Upper lobe of left lung (tissue), 6 donors: ENCODE data around the gene PRKG1. TPM values are rescaled to one million over a fixed set of nuclear protein-coding genes. Genes with fewer than 3 reads are reported as not detected.

Experiments used
- ATAC-seq, 2 donors: fragments of 200-7000 bp; cut with Tn5 transposase; one replicate each; pipeline ENCODE4 v1.9.1; 2022; ENCODE audit warnings: mild to moderate bottlenecking in 2 of 2, moderate library complexity in 2 of 2; ENCODE audit not compliant: low FRiP score in 2 of 2
- DNase-seq, 2 donors: peaks; one replicate each; pipeline ENCODE4 v3.0.0-alpha.2; 2019 to 2020
- H3K27ac ChIP-seq, 4 donors: fragments of 200-600 bp; sonication (generic); one replicate each; pipeline ENCODE4 v1.5.1; 2016 to 2019
- H3K27me3 ChIP-seq, 4 donors: fragments of 200-600 bp; sonication (generic); one replicate each; pipeline ENCODE4 v1.5.1; 2017 to 2019
- H3K36me3 ChIP-seq, 4 donors: fragments of 200-600 bp; sonication (generic); one replicate each; pipeline ENCODE4 v1.5.1; 2016 to 2019
- H3K4me1 ChIP-seq, 4 donors: fragments of 200-600 bp; sonication (generic); one replicate each; pipeline ENCODE4 v1.5.1; 2018 to 2019
- H3K4me3 ChIP-seq, 4 donors: fragments of 200-600 bp; sonication (generic); one replicate each; pipeline ENCODE4 v1.5.1; 2017 to 2019; ENCODE audit warnings: mild to moderate bottlenecking in 2 of 4, moderate library complexity in 1 of 4
- H3K9me3 ChIP-seq, 4 donors: fragments of 200-600 bp; sonication (generic); one replicate each; pipeline ENCODE4 v1.5.1; 2018 to 2019
- EP300 ChIP-seq, 4 donors: sonication (generic); formaldehyde crosslinking; IDR thresholded peaks; one replicate each; pipeline ENCODE4 v1.5.1; 2017; ENCODE audit warnings: antibody characterized with exemption in 4 of 4, control low read depth in 2 of 4
- POLR2A ChIP-seq, 4 donors: fragments of 450-650 bp; IDR thresholded peaks; one replicate each; pipeline ENCODE4 v1.5.1; 2016 to 2017; ENCODE audit warnings: antibody characterized with exemption in 4 of 4, mild to moderate bottlenecking in 2 of 4
- POLR2AphosphoS5 ChIP-seq, 2 donors: sonication (generic); formaldehyde crosslinking; IDR thresholded peaks; one replicate each; pipeline ENCODE4 v1.5.1; 2017; ENCODE audit warnings: antibody characterized with exemption in 2 of 2
- WGBS, 2 donors: methylation state at CpG; one replicate each; pipeline ENCODE4 v1.1.5; 2017 to 2018; 5-methylcytosine and 5-hydroxymethylcytosine counted together
- total RNA-seq, 6 donors: library from RNA; depleted of rRNA in 4 of 6; stranded (reverse); fragments of >200 nt in 4 of 6; gene quantifications; one replicate each; pipeline versions ENCODE4 v1.1.0 to v1.2.1, GENCODE V29; 2016 to 2021
- TF ChIP-seq, protein P1 (sequence below), 6 experiments: fragments of 450-650 bp in 4 of 6; fragments of 200-600 bp in 2 of 6; sonication (generic) in 2 of 6; IDR thresholded peaks; one replicate each; pipeline ENCODE4 v1.5.1; 2016 to 2019; ENCODE audit warnings: antibody characterized with exemption in 6 of 6
- donor health status: DM: no; HTN: no; CAD: no; lungs with moderate emphysema.
- donor health status: DM: no; HTN: yes; CAD: no; lungs with severe emphysema.

PRKG1 gene
- total RNA-seq, 6 donors from 2014 or later: 12.9 to 43.0 (median 25.0) TPM

DNA sequence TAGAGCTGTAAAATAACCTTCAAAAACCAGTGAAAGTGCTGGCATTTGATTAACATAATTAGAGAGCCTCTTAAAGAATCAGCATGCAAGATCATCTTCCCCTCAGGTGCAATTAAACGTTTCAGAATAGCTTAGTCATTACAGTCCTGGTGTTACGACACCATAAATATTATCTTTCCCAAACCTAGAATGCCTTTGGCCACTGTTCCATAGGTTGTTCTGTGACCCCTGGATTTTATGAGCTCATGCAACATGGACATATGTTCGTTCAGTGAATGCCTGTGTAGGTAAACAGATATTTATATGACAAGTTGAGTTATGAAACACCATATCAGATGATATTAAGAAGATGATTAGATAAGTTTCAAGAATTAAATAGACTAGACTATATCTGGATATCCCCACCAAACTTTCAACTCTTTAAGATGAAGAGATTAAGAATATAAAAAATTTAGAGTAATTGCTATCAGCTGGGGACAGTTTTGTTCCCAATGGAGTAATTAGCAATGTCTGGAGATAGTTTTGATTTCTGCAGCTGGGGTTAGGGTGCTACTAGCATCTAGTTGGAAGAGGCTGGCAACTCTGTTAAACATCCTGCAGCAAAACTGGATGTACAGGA, 976.3 kb downstream of the PRKG1 start:
- Histone ChIP-seq H3K27me3 (no peaks in the 10 kb centered on the region), H3K27ac (no peak overlapping the region), H3K4me1 (no peaks in the 10 kb centered on the region), H3K36me3 (no peaks in the 10 kb centered on the region), H3K4me3 (no peak overlapping the region), H3K9me3 (no peaks in the 10 kb centered on the region)
- DNase-seq: no peak
- TF ChIP-seq POLR2A (IDR thresholded peaks at IDR 0.05) (no peak), EP300 (IDR thresholded peaks at IDR 0.05) (no peak), POLR2AphosphoS5 (IDR thresholded peaks at IDR 0.05) (no peak)
- TF ChIP-seq, protein P1, sequence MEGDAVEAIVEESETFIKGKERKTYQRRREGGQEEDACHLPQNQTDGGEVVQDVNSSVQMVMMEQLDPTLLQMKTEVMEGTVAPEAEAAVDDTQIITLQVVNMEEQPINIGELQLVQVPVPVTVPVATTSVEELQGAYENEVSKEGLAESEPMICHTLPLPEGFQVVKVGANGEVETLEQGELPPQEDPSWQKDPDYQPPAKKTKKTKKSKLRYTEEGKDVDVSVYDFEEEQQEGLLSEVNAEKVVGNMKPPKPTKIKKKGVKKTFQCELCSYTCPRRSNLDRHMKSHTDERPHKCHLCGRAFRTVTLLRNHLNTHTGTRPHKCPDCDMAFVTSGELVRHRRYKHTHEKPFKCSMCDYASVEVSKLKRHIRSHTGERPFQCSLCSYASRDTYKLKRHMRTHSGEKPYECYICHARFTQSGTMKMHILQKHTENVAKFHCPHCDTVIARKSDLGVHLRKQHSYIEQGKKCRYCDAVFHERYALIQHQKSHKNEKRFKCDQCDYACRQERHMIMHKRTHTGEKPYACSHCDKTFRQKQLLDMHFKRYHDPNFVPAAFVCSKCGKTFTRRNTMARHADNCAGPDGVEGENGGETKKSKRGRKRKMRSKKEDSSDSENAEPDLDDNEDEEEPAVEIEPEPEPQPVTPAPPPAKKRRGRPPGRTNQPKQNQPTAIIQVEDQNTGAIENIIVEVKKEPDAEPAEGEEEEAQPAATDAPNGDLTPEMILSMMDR (IDR thresholded peaks at IDR 0.05): no peak
- no peak for ATAC-seq
- WGBS, 2 donors: 69 to 80% methylated on average over 3 of the region's 3 CpGs

DNA sequence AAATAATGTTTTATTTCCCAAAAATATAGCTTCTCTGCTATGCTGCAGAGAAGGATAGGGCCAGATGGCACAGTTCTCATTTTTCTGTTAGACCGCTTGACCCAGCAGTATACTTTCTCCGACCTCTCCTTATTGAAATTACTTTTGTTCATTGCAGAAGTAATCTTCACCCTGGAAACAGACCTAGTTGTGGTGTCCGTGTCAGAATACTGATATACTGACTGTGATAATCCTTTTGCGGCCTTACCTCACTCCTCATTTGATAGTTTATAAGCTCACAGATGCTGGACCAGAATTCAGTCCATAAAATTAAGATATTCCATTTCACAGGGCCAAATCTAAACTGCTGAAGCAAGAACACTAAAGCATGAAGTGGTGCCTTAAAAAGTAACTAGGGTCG, 979.2 kb downstream of the PRKG1 start:
- Histone ChIP-seq H3K27ac (no peak overlapping the region), H3K36me3 (no peaks in the 10 kb centered on the region), H3K9me3 (no peaks in the 10 kb centered on the region), H3K4me3 (no peak overlapping the region), H3K4me1 (no peaks in the 10 kb centered on the region), H3K27me3 (no peaks in the 10 kb centered on the region)
- TF ChIP-seq POLR2A (IDR thresholded peaks at IDR 0.05) (no peak), POLR2AphosphoS5 (IDR thresholded peaks at IDR 0.05) (no peak), EP300 (IDR thresholded peaks at IDR 0.05) (no peak)
- TF ChIP-seq, protein P1 (IDR thresholded peaks at IDR 0.05): no peak
- ATAC-seq: no peak
- no peak for DNase-seq
- WGBS, 2 donors: 88 to 92% methylated on average over 5 of the region's 5 CpGs

DNA sequence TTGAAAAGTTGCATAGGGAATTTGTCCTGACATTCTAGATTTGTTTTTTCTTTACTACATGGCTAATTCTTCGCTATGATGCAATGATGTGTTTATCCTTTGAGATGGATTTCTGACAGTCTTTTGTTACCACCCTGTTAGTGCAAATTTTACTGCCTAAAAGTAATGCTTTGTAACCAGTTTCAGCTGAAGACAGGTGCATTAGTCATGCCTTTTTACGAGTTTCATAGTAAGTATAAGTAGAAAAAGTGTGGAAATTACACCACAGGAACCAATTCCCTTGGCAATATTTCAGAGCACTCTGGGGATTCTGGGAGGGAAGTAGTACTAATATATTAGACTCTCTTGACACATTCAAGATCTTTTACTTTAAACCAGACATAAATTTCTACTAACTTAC, 982.0 kb downstream of the PRKG1 start:
- Histone ChIP-seq H3K4me1 (no peaks in the 10 kb centered on the region), H3K36me3 (no peaks in the 10 kb centered on the region), H3K27ac (no peak overlapping the region), H3K9me3 (no peaks in the 10 kb centered on the region), H3K27me3 (no peaks in the 10 kb centered on the region), H3K4me3 (no peak overlapping the region)
- ATAC-seq (no peak), DNase-seq (no peak)
- 71 to 82% methylated on average over 2 of the region's 2 CpGs for WGBS, 2 donors
- TF ChIP-seq, protein P1 (IDR thresholded peaks at IDR 0.05): no peak
- TF ChIP-seq POLR2AphosphoS5 (IDR thresholded peaks at IDR 0.05) (no peak), EP300 (IDR thresholded peaks at IDR 0.05) (no peak), POLR2A (IDR thresholded peaks at IDR 0.05) (no peak)

DNA sequence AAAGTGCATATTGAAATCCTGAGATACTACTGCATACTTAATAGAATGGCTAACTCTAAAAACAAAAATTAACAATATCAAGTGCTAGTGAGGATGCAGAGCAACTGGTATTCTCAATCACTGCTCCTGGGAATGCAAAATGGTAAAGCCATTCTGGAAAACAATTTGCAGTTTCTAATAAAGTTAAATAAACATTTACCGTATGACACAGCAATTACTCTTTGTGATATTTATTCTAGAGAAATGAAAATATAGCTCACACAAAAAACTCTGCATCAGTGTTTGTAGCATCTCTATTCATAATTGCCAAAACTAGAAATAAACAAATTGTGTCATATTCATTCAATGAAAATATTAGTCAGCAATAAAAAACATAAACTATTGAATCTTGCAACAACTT, 984.8 kb downstream of the PRKG1 start:
- no peak overlapping the region for H3K27ac ChIP-seq
- H3K4me3 ChIP-seq: no peak overlapping the region
- H3K9me3 ChIP-seq: no peaks in the 10 kb centered on the region
- H3K36me3 ChIP-seq: no peaks in the 10 kb centered on the region
- WGBS, 2 donors: 69 to 72% methylated on average over 1 of the region's 1 CpG
- no peaks in the 10 kb centered on the region for H3K27me3 ChIP-seq
- TF ChIP-seq, protein P1 (IDR thresholded peaks at IDR 0.05): no peak
- TF ChIP-seq EP300 (IDR thresholded peaks at IDR 0.05) (no peak), POLR2AphosphoS5 (IDR thresholded peaks at IDR 0.05) (no peak), POLR2A (IDR thresholded peaks at IDR 0.05) (no peak)
- no peaks in the 10 kb centered on the region for H3K4me1 ChIP-seq
- ATAC-seq (no peak), DNase-seq (no peak)

DNA sequence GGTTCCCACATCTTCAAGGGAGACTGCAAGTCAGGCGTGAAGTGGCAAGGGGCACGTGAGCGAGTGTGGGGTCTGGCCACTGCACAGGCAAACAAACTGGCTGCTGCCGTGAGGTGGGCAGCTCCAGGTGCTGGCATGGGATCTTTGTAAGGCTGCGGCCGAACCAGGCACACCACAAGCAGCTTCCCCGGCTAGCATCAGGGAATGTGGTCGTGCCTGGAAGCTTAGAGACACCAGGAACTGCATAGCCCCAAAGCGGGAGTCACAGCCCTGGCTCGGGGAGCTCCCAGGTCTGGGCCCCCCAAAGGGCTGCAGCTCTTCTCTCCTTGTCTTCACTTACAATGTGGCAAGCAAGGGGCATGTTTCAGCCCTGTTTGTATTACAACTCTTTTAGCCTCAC, 988.9 kb downstream of the PRKG1 start:
- no peak overlapping the region for H3K27ac ChIP-seq
- no peaks in the 10 kb centered on the region for H3K9me3 ChIP-seq
- DNase-seq (peak in 1 of 2 donors; percentile 47), ATAC-seq (no peak)
- no peak overlapping the region for H3K4me3 ChIP-seq
- H3K27me3 ChIP-seq: no peaks in the 10 kb centered on the region
- TF ChIP-seq EP300 (IDR thresholded peaks at IDR 0.05) (no peak), POLR2A (IDR thresholded peaks at IDR 0.05) (no peak), POLR2AphosphoS5 (IDR thresholded peaks at IDR 0.05) (no peak)
- TF ChIP-seq, protein P1 (IDR thresholded peaks at IDR 0.05): no peak
- H3K36me3 ChIP-seq: no peaks in the 10 kb centered on the region
- H3K4me1 ChIP-seq: no peaks in the 10 kb centered on the region
- 84 to 91% methylated on average over 6 to 10 of the region's 10 CpGs for WGBS, 2 donors
